Hematopoietic multipotent progenitor cell treated with erythropoietin and hydrocortisone succinate and interleukin-3 and kit ligand, for 6 days (in vitro differentiated cells): ENCODE measurements around the gene XDH.
A peak's percentile ranks its signal among the peaks of the same experiment; 100 is the strongest.

Source experiments
- DNase-seq: peaks from one replicate; pipeline ENCODE4 v3.0.0-alpha.2; 2015

Gene XDH

DNA sequence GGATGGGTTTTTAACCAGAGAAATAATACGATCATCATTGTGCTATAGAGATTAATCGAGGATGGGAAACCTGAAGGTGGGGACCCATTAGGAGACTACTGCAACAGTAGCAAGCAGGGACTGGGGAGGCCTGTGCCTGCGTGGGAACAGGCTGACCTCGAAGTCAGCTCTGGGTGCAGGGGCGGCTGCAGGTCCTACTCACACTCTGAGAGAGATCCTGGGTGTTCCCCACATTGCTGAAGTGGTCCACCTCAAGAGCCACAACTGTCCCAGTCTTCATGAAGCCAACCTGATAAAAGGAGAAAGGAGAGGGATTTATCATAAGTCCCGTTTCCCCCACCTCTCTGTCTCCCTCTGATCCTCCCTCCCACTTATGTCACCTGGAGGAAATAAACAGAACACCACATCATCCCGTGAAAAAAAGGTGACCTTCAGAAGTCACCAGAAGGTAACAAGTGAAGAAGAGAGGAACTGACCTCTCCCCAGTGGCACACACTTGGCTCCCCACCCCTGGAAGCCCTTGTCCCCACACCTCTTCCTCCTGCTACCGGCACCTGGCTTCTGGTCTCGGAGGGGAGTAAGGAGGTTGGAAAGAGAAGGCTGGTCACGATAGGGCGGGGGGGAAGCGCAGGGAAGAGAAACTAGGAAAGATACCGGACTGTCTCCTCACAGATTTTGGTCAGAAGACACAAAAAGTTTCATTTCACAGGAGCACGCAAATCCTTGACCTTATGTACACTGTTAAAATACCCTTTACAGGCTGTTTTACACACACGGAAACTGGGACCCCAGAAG, 50.4 kb downstream of the XDH start:
- no peak for DNase-seq

DNA sequence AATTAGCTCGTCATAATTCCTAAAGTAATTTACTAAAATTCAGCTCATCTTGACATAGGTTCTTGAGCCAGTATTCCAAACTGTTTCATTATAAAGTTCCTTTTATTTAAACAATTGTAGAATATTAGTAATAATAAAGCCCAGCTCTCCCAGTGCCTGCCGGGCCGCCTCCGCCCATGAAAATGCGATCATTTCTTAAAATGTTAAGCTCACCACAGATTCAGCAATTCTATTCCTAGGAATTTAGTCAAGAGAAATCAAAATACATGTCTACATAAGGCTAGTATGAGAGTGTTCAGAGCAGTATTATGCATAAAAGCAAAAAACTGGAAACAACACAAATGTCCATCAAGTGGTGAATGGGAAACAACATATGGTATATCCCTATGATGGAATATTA, 52.0 kb downstream of the XDH start:
- DNase-seq: no peak

GRCh38 chr2:31359229-31359628, 55.3 kb downstream of the XDH start:
- DNase-seq: no peak

DNA sequence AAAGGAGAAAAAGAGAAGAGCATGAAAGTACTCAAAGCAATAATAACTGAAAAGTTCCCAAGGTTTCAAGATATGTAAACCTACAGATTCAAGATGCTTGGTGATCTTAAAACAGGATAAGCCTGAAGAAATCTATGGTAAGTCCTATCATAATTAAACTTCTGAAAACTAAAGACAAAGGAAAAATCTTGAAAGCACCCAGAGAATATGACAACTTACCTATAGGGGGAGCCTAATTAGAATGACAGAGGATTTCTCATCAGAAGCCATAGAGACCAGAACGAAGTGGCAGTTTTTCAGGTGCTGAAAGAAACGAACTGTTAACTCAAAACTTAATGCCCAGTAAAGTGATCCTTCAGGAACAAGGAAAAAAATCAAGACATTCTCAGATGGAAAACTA, 59.7 kb downstream of the XDH start:
- DNase-seq: peak; percentile 36

- DNase-seq: no peak
Measured at GRCh38 chr2:31353179-31353578, 61.4 kb downstream of the XDH start.

GRCh38 chr2:31349684-31350083, 64.9 kb downstream of the XDH start:
- no peak for DNase-seq

DNA sequence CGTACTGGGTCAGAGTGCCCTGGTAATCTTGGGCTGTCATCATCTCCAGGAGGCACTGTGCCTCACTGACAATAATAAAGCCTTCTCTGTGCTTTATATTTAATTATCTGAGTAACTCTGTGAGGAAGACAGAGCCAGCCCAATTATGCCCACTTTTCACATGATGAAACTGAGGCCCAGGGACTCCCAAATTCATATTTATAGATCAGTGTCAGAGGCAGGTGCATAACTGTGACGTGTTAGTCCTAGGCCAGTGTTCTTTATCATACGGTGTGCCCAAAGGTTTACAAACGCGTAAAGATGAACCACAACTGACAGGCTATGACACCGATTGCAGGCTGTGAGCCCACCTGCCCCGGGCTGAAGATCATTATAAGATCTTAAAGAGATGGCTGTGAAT, 65.4 kb downstream of the XDH start:
- DNase-seq: no peak

DNA sequence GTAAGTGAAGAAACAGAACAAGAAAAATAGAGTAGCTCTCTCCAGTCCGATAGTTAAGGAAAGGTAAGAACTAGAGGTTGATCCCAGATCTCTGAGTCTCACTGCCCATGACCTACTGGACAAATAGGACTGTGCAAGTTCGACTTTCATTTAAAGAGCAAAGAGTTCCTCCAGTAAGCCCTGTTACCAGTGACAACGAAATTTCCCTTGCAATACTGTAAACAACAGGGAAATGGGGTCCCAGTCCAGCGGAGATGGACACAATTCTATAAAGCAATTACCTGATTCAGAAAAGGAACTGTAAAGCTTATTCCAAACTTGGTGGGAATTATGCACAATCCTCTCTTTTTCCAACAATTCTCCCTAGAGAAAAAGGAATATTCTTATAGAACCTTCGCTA, 65.9 kb downstream of the XDH start:
- no peak for DNase-seq

GRCh38 chr2:31347750-31348149, 66.8 kb downstream of the XDH start:
- no peak for DNase-seq

- no peak for DNase-seq
Measured at GRCh38 chr2:31347319-31347718, 67.2 kb downstream of the XDH start.

DNA sequence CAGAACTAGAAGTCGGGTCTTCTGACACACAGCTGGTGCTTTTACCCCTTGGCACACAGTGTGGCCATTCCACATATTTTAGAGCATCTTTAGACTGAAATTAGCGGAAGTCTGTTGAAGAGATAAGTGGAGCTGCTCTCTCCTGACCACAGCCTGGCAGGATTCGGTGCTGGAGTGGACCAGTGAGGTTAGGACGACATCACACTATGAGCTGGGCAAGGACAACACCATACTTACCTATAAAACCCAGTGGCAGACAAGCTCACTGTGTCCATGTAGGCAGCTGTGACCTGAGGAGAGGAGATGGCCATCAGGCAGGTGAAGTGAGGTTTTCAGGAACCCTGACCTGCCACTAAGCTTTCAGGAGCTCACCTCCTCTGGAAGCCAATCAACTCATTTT, 70.1 kb downstream of the XDH start:
- DNase-seq: no peak

GRCh38 chr2:31341351-31341750, 73.2 kb downstream of the XDH start:
- DNase-seq: no peak

GRCh38 chr2:31339696-31340095, 74.8 kb downstream of the XDH start:
- DNase-seq: no peak

DNA sequence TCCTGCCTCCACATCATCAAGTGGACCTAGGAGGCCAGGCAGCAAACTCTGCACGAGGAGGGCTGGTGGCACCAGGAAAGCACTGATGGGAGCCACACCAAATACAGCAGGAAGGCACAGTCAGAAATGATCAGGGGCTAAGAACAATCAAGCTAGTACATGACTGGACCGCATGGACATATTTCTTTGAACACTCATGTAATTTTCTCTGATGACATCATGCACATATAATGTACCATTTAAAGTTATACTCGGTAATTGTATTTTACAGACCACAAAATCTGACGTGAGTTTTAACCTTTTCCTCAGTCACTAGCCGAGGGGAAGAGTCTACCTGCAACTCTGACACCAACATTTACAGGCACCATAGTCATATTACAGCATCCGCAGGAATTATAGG, 76.7 kb downstream of the XDH start:
- no peak for DNase-seq

GRCh38 chr2:31337197-31337596, 77.3 kb downstream of the XDH start:
- no peak for DNase-seq

- DNase-seq: no peak
Measured at GRCh38 chr2:31335921-31336585, 78.5 kb downstream of the XDH start.

- DNase-seq: no peak
Measured at GRCh38 chr2:31334311-31335026, 80.1 kb downstream of the XDH start.

DNA sequence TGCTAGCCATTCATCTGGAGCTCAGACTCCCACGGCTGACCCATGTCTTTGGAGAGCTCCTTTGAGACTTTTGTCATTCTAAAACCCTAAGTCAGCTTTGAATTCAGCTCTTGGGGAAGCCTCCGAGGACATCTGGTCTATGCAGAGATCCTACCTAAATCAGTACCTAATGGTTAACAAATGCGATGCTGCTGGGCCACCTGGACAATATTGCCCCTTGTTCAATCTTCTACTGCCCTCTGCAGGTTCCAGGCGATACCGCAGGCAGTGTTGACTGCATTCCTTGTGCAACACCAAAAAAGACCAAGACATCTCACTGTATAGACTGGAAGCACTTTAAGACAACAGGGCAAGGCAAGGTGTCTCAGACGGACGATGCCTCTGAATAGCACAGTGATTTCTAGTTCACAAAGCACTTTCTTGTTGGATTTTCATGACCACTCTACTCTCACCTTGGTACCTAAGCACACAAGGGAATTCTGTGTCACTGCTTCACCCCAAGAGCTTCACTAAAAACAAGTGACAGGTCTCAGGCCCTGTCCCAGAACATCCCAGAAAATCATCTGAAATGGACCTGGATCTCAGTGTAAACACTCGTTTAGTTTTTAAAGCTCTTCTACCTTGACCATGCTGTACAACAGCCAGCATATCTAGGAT, 80.9 kb downstream of the XDH start:
- peak; percentile 86 for DNase-seq

GRCh38 chr2:31333046-31333445, 81.5 kb downstream of the XDH start:
- no peak for DNase-seq

DNA sequence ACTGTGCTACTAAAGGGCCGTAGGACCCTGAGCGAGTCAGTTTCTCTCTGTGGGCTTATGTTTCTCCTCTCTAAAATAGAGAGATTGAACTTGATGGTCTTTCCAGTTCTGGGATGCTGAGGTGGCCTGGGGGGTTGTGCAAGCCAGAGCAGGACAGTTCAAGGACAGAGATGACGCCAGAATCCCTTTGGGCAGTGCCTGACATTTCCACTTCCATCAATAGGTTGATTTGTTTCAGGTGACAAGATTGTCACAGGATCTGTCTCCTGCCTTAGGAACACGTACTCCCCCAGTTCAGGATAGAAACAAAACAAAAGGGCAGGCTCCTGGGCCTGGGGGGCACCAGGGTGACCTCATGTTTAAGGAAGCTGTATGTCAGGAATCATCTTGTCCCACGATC, 82.0 kb downstream of the XDH start:
- no peak for DNase-seq

DNA sequence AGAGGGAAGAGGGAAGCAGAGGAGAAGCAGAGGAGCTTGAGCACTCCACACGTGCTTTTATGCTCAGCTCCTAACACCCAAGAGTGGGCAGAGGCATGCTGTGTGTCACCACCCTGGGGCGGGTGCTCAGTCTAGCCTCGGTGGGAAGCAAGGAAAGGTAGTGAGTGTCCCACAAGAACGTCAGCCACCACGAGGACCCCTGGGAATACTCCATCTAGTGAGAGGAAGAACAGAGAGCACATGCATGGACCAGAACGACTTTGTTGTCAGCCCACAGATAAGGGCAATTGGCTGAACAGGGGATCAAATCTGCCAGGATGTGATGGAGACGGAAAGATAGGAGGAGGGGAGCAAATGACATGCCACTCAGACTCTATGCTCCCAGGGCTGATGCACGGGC, 83.4 kb downstream of the XDH start:
- DNase-seq: no peak

DNA sequence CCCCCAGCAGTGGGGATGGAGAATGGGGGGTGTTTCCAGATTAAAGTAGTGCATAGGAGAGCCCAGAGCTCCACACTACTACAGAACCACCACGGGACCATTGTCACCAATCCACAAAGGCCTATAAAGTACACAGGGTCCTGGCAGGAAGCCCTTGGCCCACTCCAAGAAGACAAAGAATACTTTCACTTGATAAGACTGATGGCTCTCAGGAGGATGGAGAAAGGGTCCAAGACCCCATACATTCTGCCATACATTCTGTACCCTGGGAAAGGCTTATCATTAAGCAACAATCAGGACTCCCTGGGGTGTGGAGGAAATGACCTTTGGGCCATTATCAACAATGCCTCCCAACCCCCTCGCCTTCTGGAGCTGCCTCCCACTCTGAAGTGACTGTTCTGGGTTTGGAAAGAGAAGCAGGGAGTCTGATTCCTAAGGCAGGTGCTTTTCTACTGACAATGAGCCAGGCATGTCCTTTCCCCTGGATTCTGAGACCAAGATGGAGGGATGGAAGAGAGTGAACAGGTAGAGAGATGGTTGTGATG, 85.4 kb downstream of the XDH start:
- DNase-seq: no peak

GRCh38 chr2:31328026-31328425, 86.5 kb downstream of the XDH start:
- peak; percentile 23 for DNase-seq
